ENCODE results near the gene PLK4.
"Not testable (repeated sequence)": the region's sequence is repeated elsewhere in the genome, so short reads cannot be mapped to it uniquely, and the experiment has no call there.

DNA sequence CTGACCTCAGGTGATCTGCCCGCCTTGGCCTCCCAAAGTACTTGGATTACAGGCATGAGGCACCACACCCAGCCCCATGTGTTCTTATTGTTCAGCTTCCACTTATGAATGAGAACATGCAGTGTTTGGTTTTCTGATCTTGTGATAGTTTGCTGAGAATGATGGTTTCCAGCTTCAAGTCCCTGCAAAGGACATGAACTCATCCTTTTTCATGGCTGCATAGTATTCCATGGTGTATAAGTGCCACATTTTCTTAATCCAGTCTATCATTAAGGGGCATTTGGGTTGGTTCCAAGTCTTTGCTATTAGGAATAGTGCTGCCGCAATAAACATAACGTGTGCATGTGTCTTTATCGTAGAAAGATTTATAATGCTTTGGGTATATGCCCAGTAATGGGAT is 19.0 kb downstream of the PLK4 start:
- not testable (repeated sequence) for TF ChIP-seq CHD2 (IDR thresholded peaks at IDR 0.05; ENCODE audit: low read length, partially characterized antibody); CHD4 (IDR thresholded peaks at IDR 0.05; ENCODE audit: borderline replicate concordance); RCOR1 (IDR thresholded peaks at IDR 0.05; ENCODE audit: low read depth, low read length); MYC (IDR thresholded peaks at IDR 0.05; ENCODE audit: borderline replicate concordance, low read length); POLR2AphosphoS2 (conservative IDR thresholded peaks at IDR 0.05; ENCODE audit: low read length); CEBPB (IDR thresholded peaks at IDR 0.05); RFX5 (IDR thresholded peaks at IDR 0.05)
- TF ChIP-seq, protein P1, sequence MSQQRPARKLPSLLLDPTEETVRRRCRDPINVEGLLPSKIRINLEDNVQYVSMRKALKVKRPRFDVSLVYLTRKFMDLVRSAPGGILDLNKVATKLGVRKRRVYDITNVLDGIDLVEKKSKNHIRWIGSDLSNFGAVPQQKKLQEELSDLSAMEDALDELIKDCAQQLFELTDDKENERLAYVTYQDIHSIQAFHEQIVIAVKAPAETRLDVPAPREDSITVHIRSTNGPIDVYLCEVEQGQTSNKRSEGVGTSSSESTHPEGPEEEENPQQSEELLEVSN (IDR thresholded peaks at IDR 0.05; ENCODE audit: borderline replicate concordance, low read depth) = not testable (repeated sequence)
- TF ChIP-seq, protein P2, sequence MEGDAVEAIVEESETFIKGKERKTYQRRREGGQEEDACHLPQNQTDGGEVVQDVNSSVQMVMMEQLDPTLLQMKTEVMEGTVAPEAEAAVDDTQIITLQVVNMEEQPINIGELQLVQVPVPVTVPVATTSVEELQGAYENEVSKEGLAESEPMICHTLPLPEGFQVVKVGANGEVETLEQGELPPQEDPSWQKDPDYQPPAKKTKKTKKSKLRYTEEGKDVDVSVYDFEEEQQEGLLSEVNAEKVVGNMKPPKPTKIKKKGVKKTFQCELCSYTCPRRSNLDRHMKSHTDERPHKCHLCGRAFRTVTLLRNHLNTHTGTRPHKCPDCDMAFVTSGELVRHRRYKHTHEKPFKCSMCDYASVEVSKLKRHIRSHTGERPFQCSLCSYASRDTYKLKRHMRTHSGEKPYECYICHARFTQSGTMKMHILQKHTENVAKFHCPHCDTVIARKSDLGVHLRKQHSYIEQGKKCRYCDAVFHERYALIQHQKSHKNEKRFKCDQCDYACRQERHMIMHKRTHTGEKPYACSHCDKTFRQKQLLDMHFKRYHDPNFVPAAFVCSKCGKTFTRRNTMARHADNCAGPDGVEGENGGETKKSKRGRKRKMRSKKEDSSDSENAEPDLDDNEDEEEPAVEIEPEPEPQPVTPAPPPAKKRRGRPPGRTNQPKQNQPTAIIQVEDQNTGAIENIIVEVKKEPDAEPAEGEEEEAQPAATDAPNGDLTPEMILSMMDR (IDR thresholded peaks at IDR 0.05) = not testable (repeated sequence)

Measured in A549 (cell line).